Measurements from ENCODE around the gene PATJ.

DNA sequence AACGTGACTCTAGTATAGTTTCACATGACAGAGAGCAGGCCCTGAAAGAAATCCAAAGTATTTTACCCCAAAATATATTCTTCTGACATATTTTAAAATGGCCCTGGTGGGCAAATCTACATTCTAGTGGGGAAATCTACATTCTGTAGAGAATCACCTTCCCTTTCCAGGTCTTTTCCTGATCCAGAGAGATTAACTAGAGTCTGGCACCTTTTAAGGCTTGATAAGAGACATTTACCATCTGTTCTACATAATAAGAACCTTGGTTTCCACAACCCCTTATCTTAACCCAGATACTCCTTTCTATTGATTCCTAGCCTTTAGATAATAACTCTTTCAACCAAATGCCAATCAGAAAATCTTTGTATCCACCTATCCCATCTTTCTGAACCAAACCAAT lies 435.3 kb downstream of the PATJ start:
- TF ChIP-seq CTCF (IDR thresholded peaks at IDR 0.05; ENCODE audit: borderline replicate concordance, extremely low read depth, low read length, poor library complexity, severe bottlenecking) (no peak), EZH2 (IDR thresholded peaks at IDR 0.05; ENCODE audit: borderline replicate concordance, low read depth, low read length, severe bottlenecking) (no peak)

Measured in DND-41 (cell line).